OCI-LY1 (cell line): ENCODE data around the gene MYBPHL.
A peak's percentile ranks its signal among the peaks of the same experiment; 100 is the strongest.

Experiments
- H2AFZ ChIP-seq: fragments of 200-600 bp; sonication (generic), shearing (Covaris generic); 2 replicates; pipeline ENCODE4 v1.6.0; 2014; ENCODE audit warnings: antibody characterized with exemption, mild to moderate bottlenecking, low read length
- H3F3A ChIP-seq: fragments of 200-600 bp; sonication (generic), shearing (Covaris generic); 2 replicates; pipeline ENCODE4 v1.6.0; 2014; ENCODE audit warnings: mild to moderate bottlenecking, antibody characterized with exemption, low read length, moderate library complexity; ENCODE audit not compliant: insufficient read depth
- H3K27ac ChIP-seq: fragments of 200-600 bp; sonication (generic); 2 replicates; pipeline ENCODE4 v1.5.1; 2014; ENCODE audit warnings: low read length, mixed run types, mild to moderate bottlenecking, low read depth; ENCODE audit not compliant: poor library complexity, severe bottlenecking
- H3K27me3 ChIP-seq: fragments of 200-600 bp; sonication (generic); 2 replicates; pipeline ENCODE4 v1.6.0; 2014; ENCODE audit warnings: antibody characterized with exemption, mild to moderate bottlenecking, low read length, moderate library complexity; ENCODE audit not compliant: insufficient read depth
- H3K36me3 ChIP-seq: fragments of 200-600 bp; sonication (generic); 2 replicates; pipeline ENCODE4 v1.6.1; 2014; ENCODE audit warnings: mild to moderate bottlenecking, antibody characterized with exemption, low read length, moderate library complexity, mixed read lengths; ENCODE audit not compliant: insufficient read depth
- H3K4me1 ChIP-seq: fragments of 200-600 bp; sonication (generic); 2 replicates; pipeline ENCODE4 v1.5.1; 2014; ENCODE audit warnings: mild to moderate bottlenecking, low read length, moderate library complexity; ENCODE audit not compliant: insufficient read depth, severe bottlenecking
- H3K4me2 ChIP-seq: fragments of 200-600 bp; sonication (generic), shearing (Covaris generic); 2 replicates; pipeline ENCODE4 v1.6.1; 2014; ENCODE audit warnings: low read length
- H3K4me3 ChIP-seq: fragments of 200-600 bp; sonication (generic); 2 replicates; pipeline ENCODE4 v1.5.1; 2014; ENCODE audit warnings: low read length, low read depth, mild to moderate bottlenecking, mixed read lengths; ENCODE audit not compliant: poor library complexity, severe bottlenecking
- H3K79me2 ChIP-seq: fragments of 200-600 bp; shearing (Covaris generic); 2 replicates; pipeline ENCODE4 v1.6.1; 2016; ENCODE audit warnings: mixed run types, low read length, mixed read lengths; ENCODE audit not compliant: insufficient read depth
- H3K9ac ChIP-seq: fragments of 200-600 bp; sonication (generic), shearing (Covaris generic); 2 replicates; pipeline ENCODE4 v1.6.1; 2014; ENCODE audit warnings: mild to moderate bottlenecking, low read length, mixed read lengths
- H3K9me2 ChIP-seq: fragments of 200-600 bp; sonication (generic), shearing (Covaris generic); 2 replicates; pipeline ENCODE4 v1.6.1; 2014; ENCODE audit warnings: low read depth, mild to moderate bottlenecking, low read length, mixed read lengths
- H3K9me3 ChIP-seq: fragments of 200-600 bp; shearing (Covaris generic); 2 replicates; pipeline ENCODE4 v1.6.1; 2014; ENCODE audit warnings: low read length, mixed read lengths
- H4K20me1 ChIP-seq: fragments of 200-600 bp; sonication (generic), shearing (Covaris generic); 2 replicates; pipeline ENCODE4 v1.6.0; 2016; ENCODE audit warnings: mild to moderate bottlenecking, low read length; ENCODE audit not compliant: insufficient read depth
- EZH2 ChIP-seq: fragments of 200-600 bp; sonication (generic), shearing (Covaris generic); IDR thresholded peaks from 2 replicates; pipeline ENCODE4 v1.8.0; 2017; ENCODE audit warnings: borderline replicate concordance, mixed run types, mild to moderate bottlenecking, antibody characterized with exemption, low read length, moderate library complexity, mixed read lengths
- TF ChIP-seq, protein P1 (sequence below): fragments of 200-600 bp; sonication (generic), shearing (Covaris generic); IDR thresholded peaks from 2 replicates; pipeline ENCODE4 v1.5.1; 2017; ENCODE audit warnings: mild to moderate bottlenecking, antibody characterized with exemption, low read length, moderate library complexity, mixed read lengths

MYBPHL gene

DNA sequence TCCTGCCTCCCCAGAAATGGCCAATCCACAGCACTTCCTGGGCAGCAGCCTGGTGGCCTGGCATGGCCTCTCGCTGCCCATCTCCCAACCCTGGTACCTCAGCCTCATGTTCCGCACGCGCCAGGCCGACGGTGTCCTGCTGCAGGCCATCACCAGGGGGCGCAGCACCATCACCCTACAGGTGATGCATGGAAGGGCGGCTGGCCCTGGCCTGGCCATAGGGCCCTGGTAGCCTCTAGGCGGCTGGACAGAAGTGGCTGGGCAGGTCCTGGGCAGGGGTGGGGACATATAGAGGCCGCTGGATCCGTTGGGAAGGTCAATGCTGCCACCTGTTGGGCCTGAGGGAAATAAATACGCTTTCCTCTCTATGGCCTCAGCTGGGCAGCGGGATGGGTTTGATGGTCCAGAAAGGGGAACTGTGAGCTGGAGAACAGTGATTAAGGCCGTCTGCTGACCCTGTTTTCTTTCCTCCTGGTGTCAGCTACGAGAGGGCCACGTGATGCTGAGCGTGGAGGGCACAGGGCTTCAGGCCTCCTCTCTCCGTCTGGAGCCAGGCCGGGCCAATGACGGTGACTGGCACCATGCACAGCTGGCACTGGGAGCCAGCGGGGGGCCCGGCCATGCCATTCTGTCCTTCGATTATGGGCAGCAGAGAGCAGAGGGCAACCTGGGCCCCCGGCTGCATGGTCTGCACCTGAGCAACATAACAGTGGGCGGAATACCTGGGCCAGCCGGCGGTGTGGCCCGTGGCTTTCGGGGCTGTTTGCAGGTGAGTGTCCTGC, 43.0 kb downstream of the MYBPHL start:
- H3K9me2 ChIP-seq, result no peaks in the 10 kb centered on the region
- no peak for TF ChIP-seq EZH2
- TF ChIP-seq, protein P1, sequence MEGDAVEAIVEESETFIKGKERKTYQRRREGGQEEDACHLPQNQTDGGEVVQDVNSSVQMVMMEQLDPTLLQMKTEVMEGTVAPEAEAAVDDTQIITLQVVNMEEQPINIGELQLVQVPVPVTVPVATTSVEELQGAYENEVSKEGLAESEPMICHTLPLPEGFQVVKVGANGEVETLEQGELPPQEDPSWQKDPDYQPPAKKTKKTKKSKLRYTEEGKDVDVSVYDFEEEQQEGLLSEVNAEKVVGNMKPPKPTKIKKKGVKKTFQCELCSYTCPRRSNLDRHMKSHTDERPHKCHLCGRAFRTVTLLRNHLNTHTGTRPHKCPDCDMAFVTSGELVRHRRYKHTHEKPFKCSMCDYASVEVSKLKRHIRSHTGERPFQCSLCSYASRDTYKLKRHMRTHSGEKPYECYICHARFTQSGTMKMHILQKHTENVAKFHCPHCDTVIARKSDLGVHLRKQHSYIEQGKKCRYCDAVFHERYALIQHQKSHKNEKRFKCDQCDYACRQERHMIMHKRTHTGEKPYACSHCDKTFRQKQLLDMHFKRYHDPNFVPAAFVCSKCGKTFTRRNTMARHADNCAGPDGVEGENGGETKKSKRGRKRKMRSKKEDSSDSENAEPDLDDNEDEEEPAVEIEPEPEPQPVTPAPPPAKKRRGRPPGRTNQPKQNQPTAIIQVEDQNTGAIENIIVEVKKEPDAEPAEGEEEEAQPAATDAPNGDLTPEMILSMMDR, result peak; percentile 98
- H4K20me1 ChIP-seq, result no peaks in the 10 kb centered on the region
- H3K36me3 ChIP-seq, result no peaks in the 10 kb centered on the region; the same call in 1 of the 2 replicates
- H3K4me1 ChIP-seq, result no peaks in the 10 kb centered on the region
- H3F3A ChIP-seq, result no peaks in the 10 kb centered on the region
- H3K79me2 ChIP-seq, result no peaks in the 10 kb centered on the region
- H3K27ac ChIP-seq, result no peak overlapping the region
- H3K9ac ChIP-seq, result no peak overlapping the region
- no peaks in the 10 kb centered on the region for H3K9me3 ChIP-seq
- peak overlapping the region; percentile 31; the same call in 1 of the 2 replicates for H3K4me2 ChIP-seq
- no peak overlapping the region for H2AFZ ChIP-seq
- H3K27me3 ChIP-seq, result no peaks in the 10 kb centered on the region; the same call in 1 of the 2 replicates
- H3K4me3 ChIP-seq, result no peak overlapping the region

DNA sequence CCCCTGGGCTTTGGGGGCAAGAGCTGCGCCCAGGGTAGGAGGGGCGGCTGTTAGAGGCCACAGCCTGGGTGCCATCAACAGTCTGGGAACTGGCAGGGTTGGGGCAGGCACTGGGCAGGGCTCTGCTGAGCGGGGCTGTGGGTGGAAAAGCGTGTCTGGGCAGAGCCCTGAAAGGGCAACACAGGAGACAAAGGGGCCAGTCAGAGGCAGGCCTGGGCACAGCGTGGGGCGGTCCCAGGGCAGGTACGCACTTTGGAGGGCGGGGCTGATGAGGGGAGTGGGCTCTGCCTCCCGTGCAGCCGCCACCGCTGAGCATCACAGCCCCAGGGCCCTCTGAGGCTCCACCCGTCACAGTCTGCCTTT, 43.6 kb downstream of the MYBPHL start:
- Histone ChIP-seq H3K9me2 (no peaks in the 10 kb centered on the region), H3K9me3 (no peaks in the 10 kb centered on the region), H3K4me3 (no peak overlapping the region), H3K27ac (no peak overlapping the region), H3K27me3 (no peaks in the 10 kb centered on the region), H2AFZ (no peak overlapping the region), H3K9ac (no peak overlapping the region), H3F3A (no peaks in the 10 kb centered on the region), H3K4me1 (no peaks in the 10 kb centered on the region), H3K36me3 (no peaks in the 10 kb centered on the region), H4K20me1 (no peaks in the 10 kb centered on the region), H3K4me2 (peak overlapping the region; percentile 31; the same call in 1 of the 2 replicates), H3K79me2 (no peaks in the 10 kb centered on the region)
- TF ChIP-seq EZH2, result no peak
- TF ChIP-seq, protein P1, result no peak

DNA sequence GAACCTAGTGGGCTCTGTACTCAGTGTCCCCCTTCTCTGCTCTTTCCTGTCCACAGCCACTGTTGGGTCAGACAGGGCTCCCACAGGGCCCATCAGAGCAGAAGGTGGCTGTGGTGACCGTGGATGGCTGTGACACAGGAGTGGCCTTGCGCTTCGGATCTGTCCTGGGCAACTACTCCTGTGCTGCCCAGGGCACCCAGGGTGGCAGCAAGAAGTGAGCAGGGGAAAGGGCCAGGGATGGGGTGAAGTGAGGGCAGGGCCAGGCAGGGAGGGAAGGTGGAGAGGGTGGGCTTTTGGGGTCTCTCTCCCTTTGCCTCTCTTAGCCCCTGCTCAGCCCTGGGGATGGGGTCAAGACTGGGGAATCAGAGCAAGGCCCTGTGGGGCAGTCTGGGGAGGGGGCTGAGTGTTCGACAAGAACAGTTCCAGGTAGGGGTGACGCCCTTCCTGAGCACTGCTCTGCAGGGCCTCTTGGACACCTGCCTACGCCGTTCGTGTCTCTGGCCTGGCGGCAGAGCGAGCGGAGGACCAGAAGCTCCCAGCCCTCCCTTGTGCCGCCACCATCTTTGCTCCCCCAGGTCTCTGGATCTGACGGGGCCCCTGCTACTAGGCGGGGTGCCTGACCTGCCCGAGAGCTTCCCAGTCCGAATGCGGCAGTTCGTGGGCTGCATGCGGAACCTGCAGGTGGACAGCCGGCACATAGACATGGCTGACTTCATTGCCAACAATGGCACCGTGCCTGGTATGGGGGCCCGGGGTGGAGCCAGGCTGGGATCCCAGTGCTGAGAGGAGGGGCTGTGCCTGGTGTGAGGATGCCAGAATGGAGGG, 44.4 kb downstream of the MYBPHL start:
- no peaks in the 10 kb centered on the region for H4K20me1 ChIP-seq
- no peak overlapping the region for H3K4me2 ChIP-seq
- TF ChIP-seq, protein P1, result no peak
- no peak for TF ChIP-seq EZH2
- no peaks in the 10 kb centered on the region for H3K9me3 ChIP-seq
- no peak overlapping the region for H2AFZ ChIP-seq
- no peak overlapping the region for H3K27ac ChIP-seq
- H3K4me3 ChIP-seq, result no peak overlapping the region
- no peak overlapping the region for H3K9ac ChIP-seq
- no peaks in the 10 kb centered on the region for H3K4me1 ChIP-seq
- H3K36me3 ChIP-seq, result no peaks in the 10 kb centered on the region
- no peaks in the 10 kb centered on the region for H3F3A ChIP-seq
- H3K27me3 ChIP-seq, result no peaks in the 10 kb centered on the region
- H3K79me2 ChIP-seq, result no peaks in the 10 kb centered on the region
- no peaks in the 10 kb centered on the region for H3K9me2 ChIP-seq
